ENCODE measurements around the gene G2E3. TPM values are rescaled to one million over a fixed set of nuclear protein-coding genes. Genes with fewer than 3 reads are reported as not detected.

G2E3 gene
- total and polyA plus RNA-seq, 2 donors (not counting 3 experiments of a cell fraction or from before 2014, with no cell fraction given), result 4.2 to 34.8 TPM

DNA sequence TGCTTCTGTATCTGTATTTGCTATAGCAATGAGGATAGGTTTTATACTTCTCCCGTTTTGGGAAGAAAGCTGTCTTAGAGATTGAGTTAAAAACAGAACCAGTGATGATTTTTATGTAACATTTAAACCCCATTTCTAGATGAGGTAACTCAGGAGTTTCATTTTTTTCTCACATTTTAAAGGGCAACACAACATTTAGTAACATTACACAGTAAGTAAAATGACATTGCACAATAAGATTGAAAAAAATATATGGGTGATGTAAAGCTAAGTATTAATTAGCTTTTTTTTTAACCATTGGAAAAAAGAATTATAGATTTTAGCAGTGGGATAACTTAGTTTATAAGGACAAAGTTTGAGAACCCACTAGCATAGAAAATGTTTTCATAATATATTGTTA is 38.0 kb downstream of the G2E3 start:
- Histone ChIP-seq H3K4me3 (replicated peaks in 1 of 3; ENCODE audit: insufficient read depth in 1 of 3, low read depth in 1 of 3, low read length in 3 of 3) (no peak overlapping the region), H2AFZ (ENCODE audit: low read depth, low read length) (no peak overlapping the region), H3K27me3 (ENCODE audit: control insufficient read depth in 2 of 2, insufficient read depth in 2 of 2, low read length in 2 of 2) (no peaks in the 10 kb centered on the region), H3K4me1 (ENCODE audit: control insufficient read depth, extremely low read depth, insufficient read depth, low read length) (no peaks in the 10 kb centered on the region), H3K36me3 (ENCODE audit: control insufficient read depth in 2 of 2, extremely low read depth in 1 of 2, insufficient read depth in 2 of 2, low read length in 2 of 2) (peaks cover 0 to 2% of the 10 kb centered on the region in 2 experiments), H3K4me2 (ENCODE audit: insufficient read depth, low read length) (no peak overlapping the region), H3K9ac (replicated peaks; ENCODE audit: extremely low read depth, insufficient read depth, low read length) (no peak overlapping the region), H4K20me1 (replicated peaks; ENCODE audit: control insufficient read depth, extremely low read depth, insufficient read depth, low read length) (no peaks in the 10 kb centered on the region), H3K27ac (ENCODE audit: insufficient read depth, low read depth, low read length) (no peak overlapping the region), H3K79me2 (ENCODE audit: control insufficient read depth, insufficient read depth, low read length) (peaks cover 14% of the 10 kb centered on the region), H3K9me3 (replicated peaks; ENCODE audit: control insufficient read depth, insufficient read depth, low read length) (no peaks in the 10 kb centered on the region), H3K9me1 (replicated peaks; ENCODE audit: control insufficient read depth, extremely low read depth, insufficient read depth, low read length) (no peaks in the 10 kb centered on the region)
- dilution Hi-C loops (cut with MboI; ENCODE audit: extremely low pct_ligation_motif_present, low sequenced_read_pairs), result no loop called here
- POLR2A ChIA-PET, result no interaction called here
- intact Hi-C loops (cut with micrococcal nuclease), result no loop called here
- no TSS peak for BruUV-seq (replicated peaks)
- FAIRE-seq (no peak), DNase-seq (ENCODE audit: low read depth, low spot score) (no peak)
- no peak for TF ChIP-seq POLR2AphosphoS5 (IDR thresholded peaks at IDR 0.05; ENCODE audit: insufficient read depth, low read depth, low read length)
- TF ChIP-seq POLR2A (IDR thresholded peaks at IDR 0.05; ENCODE audit: low read depth, low read length), result no peak
- TF ChIP-seq FOS (IDR thresholded peaks at IDR 0.05; ENCODE audit: borderline replicate concordance, insufficient read depth, low read length), result no peak
- no peak for TF ChIP-seq MYC (IDR thresholded peaks at IDR 0.05; ENCODE audit: low read depth, low read length)
- no peak for TF ChIP-seq EZH2 (IDR thresholded peaks at IDR 0.05; ENCODE audit: borderline replicate concordance, low read depth, low read length, severe bottlenecking)
- TF ChIP-seq, protein P1, sequence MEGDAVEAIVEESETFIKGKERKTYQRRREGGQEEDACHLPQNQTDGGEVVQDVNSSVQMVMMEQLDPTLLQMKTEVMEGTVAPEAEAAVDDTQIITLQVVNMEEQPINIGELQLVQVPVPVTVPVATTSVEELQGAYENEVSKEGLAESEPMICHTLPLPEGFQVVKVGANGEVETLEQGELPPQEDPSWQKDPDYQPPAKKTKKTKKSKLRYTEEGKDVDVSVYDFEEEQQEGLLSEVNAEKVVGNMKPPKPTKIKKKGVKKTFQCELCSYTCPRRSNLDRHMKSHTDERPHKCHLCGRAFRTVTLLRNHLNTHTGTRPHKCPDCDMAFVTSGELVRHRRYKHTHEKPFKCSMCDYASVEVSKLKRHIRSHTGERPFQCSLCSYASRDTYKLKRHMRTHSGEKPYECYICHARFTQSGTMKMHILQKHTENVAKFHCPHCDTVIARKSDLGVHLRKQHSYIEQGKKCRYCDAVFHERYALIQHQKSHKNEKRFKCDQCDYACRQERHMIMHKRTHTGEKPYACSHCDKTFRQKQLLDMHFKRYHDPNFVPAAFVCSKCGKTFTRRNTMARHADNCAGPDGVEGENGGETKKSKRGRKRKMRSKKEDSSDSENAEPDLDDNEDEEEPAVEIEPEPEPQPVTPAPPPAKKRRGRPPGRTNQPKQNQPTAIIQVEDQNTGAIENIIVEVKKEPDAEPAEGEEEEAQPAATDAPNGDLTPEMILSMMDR (IDR thresholded peaks at IDR 0.05; ENCODE audit: extremely low read depth in 1 of 2, insufficient read depth in 1 of 2, low read depth in 1 of 2, low read length in 2 of 2), result no peak
- TF ChIP-seq JUN (IDR thresholded peaks at IDR 0.05; ENCODE audit: borderline replicate concordance, insufficient read depth, insufficient read length, low read depth), result no peak
- CTCF ChIA-PET, result no interaction called here

DNA sequence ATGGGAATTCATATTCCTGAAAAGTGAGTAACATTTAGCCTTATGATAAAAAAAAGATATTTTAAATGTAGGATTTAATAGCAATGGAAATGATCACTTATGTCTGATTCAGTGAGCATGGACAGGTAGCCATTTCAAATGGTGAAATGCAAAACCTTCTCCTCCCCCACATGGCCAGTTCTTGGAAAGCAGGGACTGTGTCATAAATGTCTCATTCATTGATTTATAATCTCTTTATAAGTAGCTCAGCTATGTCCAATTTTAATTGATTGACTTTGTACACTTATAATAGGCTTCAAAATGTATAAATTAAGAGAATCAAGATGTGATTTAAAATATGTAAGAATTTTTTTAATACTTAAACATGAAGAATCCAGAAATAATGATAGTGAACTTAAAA is 38.5 kb downstream of the G2E3 start:
- Histone ChIP-seq H3K79me2 (ENCODE audit: control insufficient read depth, insufficient read depth, low read length) (peaks cover 14% of the 10 kb centered on the region), H3K4me3 (replicated peaks in 1 of 3; ENCODE audit: insufficient read depth in 1 of 3, low read depth in 1 of 3, low read length in 3 of 3) (no peak overlapping the region), H3K36me3 (ENCODE audit: control insufficient read depth in 2 of 2, extremely low read depth in 1 of 2, insufficient read depth in 2 of 2, low read length in 2 of 2) (peaks cover 2% of the 10 kb centered on the region in 2 experiments), H3K4me1 (ENCODE audit: control insufficient read depth, extremely low read depth, insufficient read depth, low read length) (no peaks in the 10 kb centered on the region), H3K9me3 (replicated peaks; ENCODE audit: control insufficient read depth, insufficient read depth, low read length) (no peaks in the 10 kb centered on the region), H3K27ac (ENCODE audit: insufficient read depth, low read depth, low read length) (no peak overlapping the region), H3K9me1 (replicated peaks; ENCODE audit: control insufficient read depth, extremely low read depth, insufficient read depth, low read length) (no peaks in the 10 kb centered on the region), H4K20me1 (replicated peaks; ENCODE audit: control insufficient read depth, extremely low read depth, insufficient read depth, low read length) (no peaks in the 10 kb centered on the region), H3K4me2 (ENCODE audit: insufficient read depth, low read length) (no peak overlapping the region), H2AFZ (ENCODE audit: low read depth, low read length) (no peak overlapping the region), H3K27me3 (ENCODE audit: control insufficient read depth in 2 of 2, insufficient read depth in 2 of 2, low read length in 2 of 2) (no peaks in the 10 kb centered on the region), H3K9ac (replicated peaks; ENCODE audit: extremely low read depth, insufficient read depth, low read length) (no peak overlapping the region)
- TF ChIP-seq FOS (IDR thresholded peaks at IDR 0.05; ENCODE audit: borderline replicate concordance, insufficient read depth, low read length), result no peak
- TF ChIP-seq EZH2 (IDR thresholded peaks at IDR 0.05; ENCODE audit: borderline replicate concordance, low read depth, low read length, severe bottlenecking), result no peak
- TF ChIP-seq, protein P1 (IDR thresholded peaks at IDR 0.05; ENCODE audit: extremely low read depth in 1 of 2, insufficient read depth in 1 of 2, low read depth in 1 of 2, low read length in 2 of 2), result no peak
- TF ChIP-seq JUN (IDR thresholded peaks at IDR 0.05; ENCODE audit: borderline replicate concordance, insufficient read depth, insufficient read length, low read depth), result no peak
- TF ChIP-seq POLR2A (IDR thresholded peaks at IDR 0.05; ENCODE audit: low read depth, low read length), result no peak
- TF ChIP-seq GATA2 (IDR thresholded peaks at IDR 0.05; ENCODE audit: insufficient read depth, insufficient read length, low read depth, low read length), result no peak
- TF ChIP-seq POLR2AphosphoS5 (IDR thresholded peaks at IDR 0.05; ENCODE audit: insufficient read depth, low read depth, low read length), result no peak
- no peak for TF ChIP-seq MYC (IDR thresholded peaks at IDR 0.05; ENCODE audit: low read depth, low read length)
- TF ChIP-seq, protein P2, sequence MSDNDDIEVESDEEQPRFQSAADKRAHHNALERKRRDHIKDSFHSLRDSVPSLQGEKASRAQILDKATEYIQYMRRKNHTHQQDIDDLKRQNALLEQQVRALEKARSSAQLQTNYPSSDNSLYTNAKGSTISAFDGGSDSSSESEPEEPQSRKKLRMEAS (IDR thresholded peaks at IDR 0.05; ENCODE audit: insufficient read depth, insufficient read length), result no peak
- no peak for DNase-seq (ENCODE audit: low read depth, low spot score)
- FAIRE-seq, result no peak
- no TSS peak for BruUV-seq (replicated peaks)
- CTCF ChIA-PET, result no interaction called here
- dilution Hi-C loops (cut with MboI; ENCODE audit: extremely low pct_ligation_motif_present, low sequenced_read_pairs), result no loop called here
- POLR2A ChIA-PET, result no interaction called here
- intact Hi-C loops (cut with micrococcal nuclease), result no loop called here

Data from endothelial cell of umbilical vein (primary cell).